Adrenal gland (tissue), 12 donors: Measurements from ENCODE around the gene C11orf58. TPM values are rescaled to one million over a fixed set of nuclear protein-coding genes. Genes with fewer than 3 reads are reported as not detected.

Source experiments
- DNase-seq, 7 donors: peaks; one replicate each; pipeline ENCODE4 v3.0.0-alpha.2; 2019 to 2020
- H3K27ac ChIP-seq, 5 donors: fragments of 200-600 bp; sonication (generic) in 4 of 5; 1 replicate in 3 of 5; 2 replicates in 2 of 5; pipeline versions ENCODE4 v1.5.1 to v1.8.0; 2016 to 2020; ENCODE audit warnings: mild to moderate bottlenecking in 1 of 5
- H3K27me3 ChIP-seq: fragments of 200-600 bp; 2 replicates; pipeline ENCODE4 v1.8.0; 2021
- H3K36me3 ChIP-seq, 2 donors: fragments of 200-600 bp; replicated peaks in 1 of 2; 1 replicate in 1 of 2; 2 replicates in 1 of 2; pipeline versions ENCODE4 v1.5.1 to v1.8.0; 2018 to 2022
- H3K4me1 ChIP-seq, 2 donors: fragments of 200-600 bp; replicated peaks in 1 of 2; 1 replicate in 1 of 2; 2 replicates in 1 of 2; pipeline versions ENCODE4 v1.5.1 to v1.8.0; 2018 to 2021
- H3K4me3 ChIP-seq, 4 donors: fragments of 200-600 bp; sonication (generic) in 3 of 4; one replicate each; pipeline ENCODE4 v1.5.1; 2016 to 2018
- H3K9me3 ChIP-seq, 3 donors: fragments of 200-600 bp; sonication (generic) in 1 of 3; replicated peaks in 1 of 3; 1 replicate in 2 of 3; 2 replicates in 1 of 3; pipeline versions ENCODE4 v1.5.1 to v1.8.0; 2016 to 2021
- CTCF ChIP-seq, 6 experiments: fragments of 450-650 bp in 4 of 6; fragments of 200-600 bp in 2 of 6; sonication (generic) in 1 of 6; IDR thresholded peaks; 1 replicate in 5 of 6; 2 replicates in 1 of 6; pipeline versions ENCODE4 v1.5.1 to v1.8.0; 2016 to 2021; ENCODE audit warnings: antibody characterized with exemption in 6 of 6, mild to moderate bottlenecking in 2 of 6, moderate library complexity in 1 of 6
- POLR2A ChIP-seq, 2 donors: fragments of 450-650 bp; IDR thresholded peaks; one replicate each; pipeline ENCODE4 v1.6.1; 2017; ENCODE audit warnings: antibody characterized with exemption in 2 of 2, mild to moderate bottlenecking in 2 of 2, moderate library complexity in 1 of 2
- WGBS, 4 donors: extraction: QIAGEN DNeasy Blood & Tissue Kit in 2 of 4; methylation state at CpG; one replicate each; pipeline versions ENCODE4 v1.1.5 to v1.1.7; 2013 to 2017; 5-methylcytosine and 5-hydroxymethylcytosine counted together
- intact Hi-C, 2 donors: fragments of 100-400 bp; cut with DNase I; formaldehyde crosslinking; loops; one replicate each; pipeline versions ENCODE4 v1.14.1 to v1.15.0; 2022 to 2023
- polyA plus RNA-seq, 3 donors: library from polyadenylated mRNA; stranded (reverse); fragments of 200-250 nt in 2 of 3; fragments of 350-450 nt in 1 of 3; fragmentation: Illumina TruSeq in 1 of 3; extraction: RNeasy Lipid Tissue Mini Kit (QIAGEN cat#74804) in 1 of 3; gene quantifications; one replicate each; pipeline ENCODE4 v1.2.3, GENCODE V29; 2013 to 2014
- total RNA-seq, 9 donors: library from RNA; depleted of rRNA in 4 of 9; stranded (reverse); fragments of >200 nt in 4 of 9; fragments of 120-200 nt in 1 of 9; fragmentation: NEBNext Ultra II Directional in 1 of 9; extraction: Animal tissue kit (Norgen Biotek cat#: 25700) in 1 of 9; gene quantifications; one replicate each; pipeline versions ENCODE4 v1.1.0 to v1.2.4, GENCODE V29; 2013 to 2023
- donor health status: healthy with polysubstance abuse.
- donor health status: Bipolar disorder and iron deficiency.
- donor health status: DM: yes; HTN: yes; CAD: no.
- donor health status: DM: no; HTN: no; CAD: no.
- donor health status: DM: no; HTN: no; CAD: no.
- donor health status: DM: yes; HTN: yes; CAD: no.

C11orf58 gene
- total and polyA plus RNA-seq, 12 donors = 63.7 to 297 (median 125) TPM

GRCh38 chr11:16801288-16801980 lies 63.0 kb downstream of the C11orf58 start:
- H3K4me3 ChIP-seq = no peak overlapping the region
- H3K9me3 ChIP-seq = no peaks in the 10 kb centered on the region
- TF ChIP-seq CTCF (IDR thresholded peaks at IDR 0.05) (no peak), POLR2A (IDR thresholded peaks at IDR 0.05) (no peak)
- intact Hi-C loops = no loop called here
- DNase-seq = no peak
- H3K27ac ChIP-seq = no peak overlapping the region
- H3K4me1 ChIP-seq = peaks cover 11 to 13% of the 10 kb centered on the region in 2 donors
- 86 to 97% (median 89%) methylated on average over 10 of the region's 10 CpGs for whole genome bisulfite sequencing, 4 donors
- H3K36me3 ChIP-seq = no peaks in the 10 kb centered on the region
- H3K27me3 ChIP-seq = no peaks in the 10 kb centered on the region

GRCh38 chr11:16804104-16804947 lies 65.9 kb downstream of the C11orf58 start:
- Histone ChIP-seq H3K36me3 (no peaks in the 10 kb centered on the region), H3K4me3 (no peak overlapping the region), H3K27ac (no peak overlapping the region), H3K9me3 (no peaks in the 10 kb centered on the region), H3K4me1 (peaks cover 11 to 13% of the 10 kb centered on the region in 2 donors), H3K27me3 (no peaks in the 10 kb centered on the region)
- DNase-seq = peak in 5 of 7 donors; percentile 47 to 77 (median 63)
- WGBS, 4 donors = 37 to 44% (median 41%) methylated on average over 7 of the region's 7 CpGs
- TF ChIP-seq CTCF (IDR thresholded peaks at IDR 0.05) (no peak), POLR2A (IDR thresholded peaks at IDR 0.05) (no peak)
- intact Hi-C loops = no loop called here

DNA sequence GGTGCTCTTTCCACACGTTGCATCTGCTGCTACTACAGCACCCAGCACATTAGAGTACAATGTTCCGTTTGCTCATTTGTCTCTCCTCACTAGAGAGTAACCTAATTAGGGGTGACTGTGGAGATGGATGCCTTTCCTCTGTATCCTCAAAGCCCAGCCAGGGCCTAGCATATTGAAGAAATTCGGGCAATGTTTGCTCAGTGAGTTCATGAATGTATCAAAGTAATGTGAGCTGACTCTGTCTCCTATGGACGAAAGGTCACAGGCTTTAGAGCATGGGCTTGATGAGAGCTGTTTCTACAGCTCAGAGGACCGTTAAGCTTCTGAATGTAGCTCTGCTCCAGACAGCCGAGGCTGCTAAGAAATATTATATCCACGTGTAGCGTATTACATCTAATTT lies 67.5 kb downstream of the C11orf58 start:
- intact Hi-C loops = no loop called here
- no peak for DNase-seq
- 77 to 85% (median 79%) methylated on average over 8 of the region's 8 CpGs for WGBS, 4 donors

More for the DNA sequence above, 67.5 kb downstream of the C11orf58 start:
- Histone ChIP-seq H3K9me3 (no peaks in the 10 kb centered on the region), H3K27ac (no peak overlapping the region), H3K27me3 (no peaks in the 10 kb centered on the region), H3K4me1 (peaks cover 11 to 13% of the 10 kb centered on the region in 2 donors), H3K4me3 (no peak overlapping the region), H3K36me3 (no peaks in the 10 kb centered on the region)
- TF ChIP-seq CTCF (IDR thresholded peaks at IDR 0.05) (no peak), POLR2A (IDR thresholded peaks at IDR 0.05) (no peak)
